NCI-H2029 treated with DMSO at 0.1 percent for 48 hours (cell line): Measurements from ENCODE around the gene DLGAP5.
A peak's percentile ranks its signal among the peaks of the same experiment; 100 is the strongest.

ENCODE experiments used
- DNase-seq: peaks from one replicate; lab custom pipeline; 2025; lab: John Stamatoyannopoulos, UW

Gene DLGAP5, protein sequence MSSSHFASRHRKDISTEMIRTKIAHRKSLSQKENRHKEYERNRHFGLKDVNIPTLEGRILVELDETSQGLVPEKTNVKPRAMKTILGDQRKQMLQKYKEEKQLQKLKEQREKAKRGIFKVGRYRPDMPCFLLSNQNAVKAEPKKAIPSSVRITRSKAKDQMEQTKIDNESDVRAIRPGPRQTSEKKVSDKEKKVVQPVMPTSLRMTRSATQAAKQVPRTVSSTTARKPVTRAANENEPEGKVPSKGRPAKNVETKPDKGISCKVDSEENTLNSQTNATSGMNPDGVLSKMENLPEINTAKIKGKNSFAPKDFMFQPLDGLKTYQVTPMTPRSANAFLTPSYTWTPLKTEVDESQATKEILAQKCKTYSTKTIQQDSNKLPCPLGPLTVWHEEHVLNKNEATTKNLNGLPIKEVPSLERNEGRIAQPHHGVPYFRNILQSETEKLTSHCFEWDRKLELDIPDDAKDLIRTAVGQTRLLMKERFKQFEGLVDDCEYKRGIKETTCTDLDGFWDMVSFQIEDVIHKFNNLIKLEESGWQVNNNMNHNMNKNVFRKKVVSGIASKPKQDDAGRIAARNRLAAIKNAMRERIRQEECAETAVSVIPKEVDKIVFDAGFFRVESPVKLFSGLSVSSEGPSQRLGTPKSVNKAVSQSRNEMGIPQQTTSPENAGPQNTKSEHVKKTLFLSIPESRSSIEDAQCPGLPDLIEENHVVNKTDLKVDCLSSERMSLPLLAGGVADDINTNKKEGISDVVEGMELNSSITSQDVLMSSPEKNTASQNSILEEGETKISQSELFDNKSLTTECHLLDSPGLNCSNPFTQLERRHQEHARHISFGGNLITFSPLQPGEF

DNA sequence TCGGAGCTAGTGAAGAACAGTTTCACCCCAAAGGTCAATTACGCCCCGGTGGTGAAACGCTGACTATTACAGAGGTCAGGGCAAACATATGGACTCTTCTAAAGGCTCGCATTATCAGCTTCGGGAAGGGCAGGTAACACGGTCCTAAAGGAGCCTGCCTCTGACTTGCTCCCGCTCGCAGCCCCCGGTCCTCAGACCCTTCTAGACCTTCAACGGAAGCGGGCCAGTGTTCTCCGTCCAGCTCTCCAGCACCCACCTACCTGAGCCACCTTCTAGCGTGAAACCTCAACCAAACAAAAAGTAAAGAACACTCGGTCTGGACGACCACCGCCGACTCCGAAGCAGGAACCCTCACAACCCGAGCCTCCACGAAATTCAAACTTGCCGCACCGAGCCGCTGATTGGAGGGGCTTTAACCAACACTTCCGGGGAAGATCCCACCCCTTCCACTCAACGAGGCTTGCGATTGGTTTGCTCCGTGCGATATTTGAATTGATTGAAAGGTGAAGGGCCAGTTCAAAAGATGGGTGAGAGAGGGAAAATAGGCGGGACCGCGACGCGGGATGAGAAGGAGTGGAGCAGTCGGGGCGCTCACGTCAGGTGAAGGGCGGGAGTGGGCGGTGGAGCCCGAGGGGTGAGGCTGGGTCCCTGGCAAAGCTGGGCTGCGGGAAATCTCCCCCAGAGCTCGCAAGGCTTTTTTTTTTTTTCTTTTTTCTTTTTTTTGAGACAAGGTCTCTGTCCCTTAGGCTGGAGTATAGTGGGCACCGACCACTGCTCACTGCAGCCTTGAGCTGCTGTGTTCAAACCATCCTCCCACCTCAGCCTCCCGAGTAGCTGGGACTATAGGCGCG is at the start of gene DLGAP5:
Gene DLGAP5, minus strand, starts transcription at position 383 of the 851 bp plus-strand sequence. CDS start 2,406 bp downstream, outside the sequence.
- peak; percentile 99 for DNase-seq

DNA sequence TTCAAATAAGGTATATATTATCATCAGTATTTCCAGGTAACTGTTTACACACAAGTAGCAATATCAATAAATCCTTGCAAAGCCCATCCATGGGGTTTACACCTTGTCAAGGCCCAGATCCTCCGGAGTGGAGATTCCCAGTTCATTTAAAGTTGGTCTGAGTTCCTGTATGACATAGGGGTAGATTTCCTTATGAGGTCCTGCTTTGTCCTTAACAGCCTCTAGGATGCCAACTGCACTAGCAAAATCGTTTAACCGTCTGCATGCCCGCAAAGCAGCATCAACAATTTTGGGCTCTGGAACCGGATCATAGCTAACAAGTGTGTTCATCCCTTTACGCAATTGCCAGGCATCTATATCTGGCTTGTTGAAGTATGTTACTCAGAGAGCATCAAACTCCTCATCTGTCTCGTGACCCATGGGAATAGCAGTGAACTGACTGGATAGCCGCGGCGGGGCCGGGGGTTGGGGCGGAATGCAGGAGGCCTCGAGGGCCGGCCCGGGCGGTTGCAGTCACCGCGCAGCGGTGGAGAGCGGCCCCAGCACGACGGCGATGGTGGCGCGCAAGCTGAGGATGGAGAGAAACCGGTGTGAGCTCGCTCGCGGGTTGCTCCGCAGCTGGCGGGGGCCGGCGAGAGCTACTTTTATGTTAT is 49.3 kb upstream of the DLGAP5 start:
- no peak for DNase-seq

DNA sequence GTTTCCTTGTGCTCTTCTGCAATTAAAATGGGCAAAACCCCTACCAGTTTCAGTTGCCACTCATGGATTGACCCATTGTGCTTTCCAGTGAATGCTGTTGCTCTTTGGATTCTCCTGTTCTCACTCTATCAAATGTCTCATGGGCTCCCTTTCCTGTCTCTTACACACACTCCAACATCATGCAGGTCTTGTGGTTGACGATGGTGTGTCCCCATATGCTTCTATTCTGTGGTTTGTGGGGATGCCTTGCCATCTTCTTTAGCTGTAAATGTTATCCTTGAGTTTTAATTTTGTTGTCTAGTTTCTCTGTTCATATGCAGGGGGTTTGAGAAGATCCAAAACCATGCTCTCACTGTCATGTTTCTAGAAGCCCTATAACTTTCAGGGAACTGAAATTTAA is 47.9 kb upstream of the DLGAP5 start:
- no peak for DNase-seq

DNA sequence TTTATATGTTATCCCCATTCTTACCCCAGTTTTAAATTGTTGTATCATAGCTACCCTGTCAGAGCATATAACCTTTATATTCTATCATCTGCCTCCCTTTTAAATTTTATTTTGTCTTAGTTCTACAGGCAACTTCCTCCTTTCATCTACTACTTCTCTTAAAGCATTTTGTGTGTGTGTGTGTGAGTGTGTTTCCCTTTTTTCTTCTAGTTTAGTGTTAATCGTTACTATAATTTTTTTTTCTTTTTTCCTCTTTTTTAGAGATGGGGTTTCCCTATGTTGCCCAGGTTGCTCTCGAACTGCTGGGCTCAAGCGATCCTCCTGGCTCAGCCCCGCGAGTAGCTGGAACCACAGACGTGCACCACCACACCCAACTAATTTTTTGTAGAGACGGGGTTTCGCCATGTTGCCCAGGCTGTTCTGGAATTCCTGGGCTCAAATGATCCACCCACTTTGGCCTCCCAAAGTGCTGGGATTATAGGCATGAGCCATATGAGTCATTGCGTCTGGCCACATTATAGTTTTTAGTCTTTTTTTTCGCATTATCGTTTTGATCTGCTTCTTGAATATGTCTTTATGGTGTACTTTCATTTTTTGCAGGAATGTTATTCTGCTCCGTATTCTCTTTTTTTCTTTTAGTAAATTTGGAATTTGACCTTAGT is 46.8 kb upstream of the DLGAP5 start:
- no peak for DNase-seq

DNA sequence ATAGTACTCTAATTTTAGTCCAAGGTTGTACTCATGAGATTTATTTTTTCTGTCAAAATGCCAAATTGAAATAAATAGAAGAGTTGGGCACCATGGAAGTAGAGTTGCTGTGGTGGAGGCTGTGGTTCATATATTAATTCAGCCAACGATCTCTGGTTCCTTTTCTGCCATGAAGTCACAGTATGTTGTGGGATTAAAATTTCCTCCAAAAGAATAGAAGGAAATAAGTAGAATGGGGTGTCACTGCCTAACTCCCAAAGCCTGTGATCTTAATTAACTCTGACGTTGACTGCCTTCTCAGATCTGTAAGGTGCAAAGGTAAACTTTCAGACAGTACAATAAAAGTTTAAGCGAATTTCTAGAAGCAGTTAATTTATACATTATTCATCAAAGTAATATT is 42.2 kb upstream of the DLGAP5 start:
- no peak for DNase-seq

DNA sequence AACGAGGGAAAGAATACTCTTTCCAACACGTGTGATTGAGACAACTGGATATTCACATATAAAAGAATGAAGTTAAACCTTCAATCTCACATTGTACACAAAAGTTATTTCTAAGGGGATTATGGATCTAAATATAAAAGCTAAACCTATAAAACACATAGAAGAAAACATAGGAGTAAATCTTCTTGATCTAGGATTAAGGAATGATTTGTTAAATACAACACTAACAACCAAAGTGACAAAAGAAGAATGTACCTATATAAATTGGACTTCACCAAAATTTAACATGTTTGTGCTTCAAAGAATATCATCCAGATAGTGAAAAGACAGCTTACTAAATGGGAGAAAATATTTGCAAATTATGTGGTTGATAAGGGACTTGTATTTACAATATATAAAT is 36.9 kb upstream of the DLGAP5 start:
- DNase-seq: no peak

DNA sequence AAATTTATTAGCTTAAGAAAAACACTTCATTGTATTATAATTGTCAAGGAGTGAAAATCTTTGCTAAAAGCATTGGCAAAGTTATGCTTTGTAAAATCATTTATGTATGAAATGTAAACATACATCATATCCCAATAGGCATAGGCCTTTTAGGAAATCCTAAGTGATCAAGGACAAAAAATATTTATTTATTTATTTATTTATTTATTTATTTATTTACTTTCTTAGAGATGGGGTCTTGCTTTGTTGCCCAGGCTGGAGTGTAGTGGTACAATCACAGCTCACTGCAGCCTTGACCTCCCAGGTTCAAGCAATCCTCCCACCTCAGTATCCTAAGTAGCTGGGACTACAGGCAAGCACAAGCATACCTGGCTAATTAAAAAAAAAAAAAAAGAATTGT is 32.0 kb upstream of the DLGAP5 start:
- DNase-seq: no peak

DNA sequence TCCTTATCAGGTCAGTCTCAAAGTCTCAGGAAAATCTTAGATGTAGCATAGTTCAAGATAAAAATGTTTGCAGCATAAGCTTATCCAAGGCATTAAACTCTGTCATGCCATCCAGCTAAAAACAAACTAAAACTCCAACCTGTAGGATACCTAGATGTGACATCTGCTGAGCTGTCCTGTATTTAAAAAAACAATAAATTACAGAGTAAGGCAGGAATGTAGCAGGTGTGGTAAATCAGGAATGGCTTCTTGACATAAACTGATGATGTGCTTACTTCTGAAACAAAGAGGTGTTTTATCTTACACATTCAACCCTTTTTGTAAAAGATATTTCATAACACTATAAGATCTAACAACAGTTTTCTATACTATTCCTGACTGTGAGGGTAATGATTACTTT is 30.6 kb upstream of the DLGAP5 start:
- no peak for DNase-seq

DNA sequence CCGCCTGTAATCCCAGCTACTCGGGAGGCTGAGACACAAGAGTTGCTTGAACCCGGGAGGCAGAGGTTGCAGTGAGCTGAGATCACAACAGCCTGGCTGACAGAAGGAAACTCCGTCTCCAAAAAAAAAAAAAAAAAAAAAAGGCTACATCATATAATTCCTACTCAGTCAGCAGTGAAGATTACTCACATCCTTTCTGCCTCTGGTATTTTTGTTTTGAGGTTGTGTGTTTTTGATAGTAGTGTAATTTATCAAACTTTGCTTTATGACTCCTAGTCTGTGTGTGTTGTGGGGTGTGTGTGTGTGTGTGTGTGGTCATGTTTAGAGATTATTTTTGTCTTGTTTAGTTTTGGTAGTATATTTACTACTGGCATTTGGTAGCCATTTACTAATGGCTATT is 29.8 kb upstream of the DLGAP5 start:
- DNase-seq: no peak

DNA sequence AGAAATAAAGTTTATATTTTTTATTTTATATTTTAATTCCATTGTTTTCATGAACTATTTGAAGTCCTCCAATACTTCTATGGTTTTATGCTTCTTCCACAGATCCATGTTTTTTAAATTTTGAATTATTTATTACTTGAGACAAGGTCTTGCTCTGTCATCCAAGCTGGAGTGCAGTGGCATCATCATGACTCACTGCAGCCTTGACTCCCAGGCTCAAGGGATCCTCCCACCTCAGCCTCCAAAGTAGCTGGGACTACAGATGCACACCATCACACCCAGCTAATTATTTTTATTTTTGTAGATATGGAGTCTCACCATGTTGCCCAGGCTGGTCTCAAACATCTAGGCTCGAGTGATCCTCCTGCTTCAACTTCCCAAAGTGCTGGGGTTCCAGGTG is 28.8 kb upstream of the DLGAP5 start:
- DNase-seq: no peak

DNA sequence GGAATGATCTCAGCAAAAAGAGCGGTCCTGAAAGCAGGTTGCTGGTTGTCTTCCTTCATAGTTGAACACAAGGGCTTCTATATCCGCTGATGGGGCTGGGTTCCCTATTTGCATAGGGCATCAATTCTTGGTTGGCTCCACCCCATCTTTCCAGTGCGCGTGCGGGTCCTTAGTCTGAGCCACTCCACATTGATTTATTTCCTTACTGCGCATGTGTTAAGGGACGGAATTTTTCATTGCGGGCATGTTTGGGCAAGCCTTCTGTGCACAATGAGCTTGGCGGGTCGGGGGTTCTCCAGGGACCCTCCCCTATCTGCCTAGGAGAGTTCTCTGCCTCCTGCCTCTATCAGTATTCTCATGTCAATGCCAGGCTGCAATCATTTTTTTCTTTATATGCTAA is 21.2 kb upstream of the DLGAP5 start:
- peak; percentile 18 for DNase-seq

DNA sequence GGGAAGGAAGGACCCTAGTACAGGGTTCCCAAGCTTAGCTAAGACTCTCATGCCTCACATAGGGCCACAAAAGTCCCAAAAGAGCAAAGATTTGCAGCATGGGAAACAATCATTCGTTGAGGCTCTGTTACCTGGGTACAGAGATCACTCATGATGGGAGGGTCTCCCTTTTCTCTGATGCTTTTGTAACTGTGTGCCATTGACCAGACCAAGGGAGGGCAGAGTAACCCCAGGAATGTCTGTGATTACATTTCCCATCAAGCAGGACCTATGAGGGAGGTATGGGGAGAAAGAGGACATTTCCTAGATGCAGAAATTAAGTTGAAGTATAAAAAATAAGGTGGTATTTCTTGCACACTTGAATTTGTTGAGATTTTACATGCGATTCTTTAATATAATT is 16.4 kb upstream of the DLGAP5 start:
- DNase-seq: no peak

DNA sequence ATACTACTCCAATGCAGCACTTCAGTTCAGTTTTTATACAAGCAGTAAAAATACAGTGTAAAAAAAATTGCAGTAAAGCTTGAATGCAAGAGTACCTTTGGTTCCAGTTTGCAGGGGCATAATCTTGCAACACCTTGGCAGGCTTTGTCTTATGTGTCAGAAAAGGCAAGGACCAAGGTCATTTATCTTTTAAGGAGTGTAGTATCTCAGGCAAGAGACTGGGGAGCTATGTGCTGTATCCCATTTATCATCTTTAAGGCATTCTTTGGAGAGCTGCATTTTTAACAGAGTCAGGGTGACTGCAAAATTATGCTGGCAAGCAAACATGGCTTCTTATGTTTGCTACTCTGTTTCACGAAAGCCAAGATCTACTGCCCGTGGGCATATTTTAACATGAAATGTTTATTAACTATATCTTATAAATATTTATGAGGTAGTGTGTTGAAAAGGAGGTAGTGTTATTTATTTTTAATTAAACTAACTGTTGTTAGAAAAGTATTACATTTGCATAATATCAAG is 14.8 kb upstream of the DLGAP5 start:
- DNase-seq: no peak

DNA sequence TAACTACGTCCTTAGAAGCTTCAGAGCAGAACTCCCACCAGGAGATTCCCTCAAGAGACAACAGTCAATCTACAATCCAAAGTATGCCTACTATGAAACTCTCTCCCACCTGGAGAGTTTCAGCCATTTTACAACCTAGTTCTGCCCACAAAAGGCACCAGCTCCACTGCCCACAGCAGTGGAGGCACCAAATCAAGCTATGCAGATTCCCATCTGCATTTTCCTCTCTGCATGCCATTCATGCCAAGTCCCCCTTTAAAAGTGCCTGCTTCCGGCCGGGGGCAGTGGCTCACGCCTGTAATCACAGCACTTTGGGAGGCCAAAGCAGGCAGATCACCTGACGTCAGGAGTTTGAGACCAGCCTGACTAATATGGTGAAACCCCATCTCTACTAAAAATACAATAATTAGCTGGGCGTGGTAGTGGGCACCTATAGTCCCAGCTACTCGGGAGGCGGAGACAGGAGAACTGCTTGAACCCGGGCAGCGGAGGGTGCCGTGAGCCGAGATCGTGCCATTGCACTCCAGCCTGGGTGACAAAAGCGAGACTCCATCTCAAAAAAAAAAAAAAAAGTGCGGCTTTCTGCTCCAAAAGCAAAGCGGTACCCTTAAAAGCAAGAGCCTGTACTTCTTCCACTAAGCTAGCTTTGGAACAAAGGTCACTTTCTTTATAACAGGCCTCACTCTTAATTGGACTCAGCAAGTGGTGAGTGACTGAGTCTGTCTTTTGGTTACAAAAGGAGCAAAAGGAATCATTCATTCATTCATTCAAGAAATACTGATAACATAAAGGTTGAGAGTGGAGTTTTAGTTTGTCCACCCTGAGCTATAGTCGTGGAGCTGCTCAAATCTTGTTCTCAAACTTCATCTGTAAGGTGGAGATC is 10.1 kb upstream of the DLGAP5 start:
- DNase-seq: no peak

DNA sequence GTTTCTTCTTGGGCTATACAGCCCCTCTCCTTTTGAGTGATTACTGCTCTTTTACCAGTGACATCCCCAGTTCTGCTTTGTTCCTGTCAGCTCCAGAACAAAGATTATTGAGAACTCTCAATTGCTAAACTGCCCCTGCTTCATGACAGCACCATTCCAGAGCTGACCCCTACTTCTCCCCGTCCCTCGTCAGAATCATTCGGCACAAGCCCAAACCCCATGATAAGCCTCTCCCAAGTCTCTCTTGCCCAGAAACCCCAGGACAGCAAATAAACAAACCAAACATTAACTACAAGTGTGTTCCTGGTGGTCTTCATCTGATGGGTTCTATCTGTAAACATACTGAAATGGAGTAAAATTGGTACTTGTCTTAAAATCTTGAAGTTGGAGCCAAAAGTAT is 9.3 kb upstream of the DLGAP5 start:
- DNase-seq: no peak

DNA sequence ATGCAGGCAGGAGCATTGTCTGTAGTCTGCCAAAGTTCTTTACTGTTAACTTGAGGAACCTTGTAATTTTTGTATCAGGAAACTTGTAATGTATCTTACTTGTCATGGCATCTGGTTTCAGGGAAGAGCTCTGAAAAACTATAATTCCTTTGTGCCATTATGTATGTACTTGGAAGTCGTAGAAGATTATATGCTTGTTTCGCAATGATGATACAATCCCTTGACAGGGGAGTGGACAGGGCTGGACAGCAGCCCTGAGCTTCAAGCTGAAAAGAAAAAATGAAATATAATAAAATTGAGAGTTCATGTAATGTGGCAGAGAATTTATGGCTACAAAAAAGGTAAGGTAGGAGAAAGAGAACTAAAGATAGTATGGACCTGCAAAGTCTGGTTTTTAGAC is 7.4 kb upstream of the DLGAP5 start:
- DNase-seq: no peak

DNA sequence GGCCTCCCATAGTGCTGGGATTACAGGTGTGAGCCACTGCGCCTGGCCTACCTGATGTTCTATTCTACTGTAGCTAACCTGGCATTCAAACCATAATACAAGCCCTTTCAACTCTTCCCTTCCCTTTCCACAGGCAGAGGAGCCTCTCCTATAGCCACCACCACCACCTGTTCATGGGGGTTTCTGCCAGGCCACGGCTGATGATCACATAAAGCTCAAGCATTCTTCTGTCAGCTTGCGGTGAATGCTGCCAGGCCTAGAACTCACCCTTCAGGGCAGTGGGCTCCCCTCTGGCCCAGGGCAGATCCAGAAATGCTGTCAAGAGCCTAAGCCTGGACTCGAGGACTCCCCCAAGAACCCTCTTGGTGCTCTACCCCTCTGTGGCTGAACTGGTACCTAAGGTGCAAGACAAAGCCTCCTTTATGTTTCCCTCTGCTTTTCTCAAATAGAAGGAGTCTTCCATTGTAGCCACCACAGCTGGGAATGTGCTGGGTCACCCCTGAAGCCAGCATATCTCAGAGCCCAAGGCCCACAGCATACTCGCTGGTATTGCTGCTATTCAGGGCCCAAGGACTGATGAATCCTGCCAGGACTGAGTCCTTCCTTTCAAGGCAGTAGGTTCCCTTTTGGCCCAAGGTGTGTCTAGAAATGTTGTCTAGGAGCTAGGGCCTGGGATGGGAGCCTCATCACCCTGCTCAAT is 3.4 kb upstream of the DLGAP5 start:
- no peak for DNase-seq

DNA sequence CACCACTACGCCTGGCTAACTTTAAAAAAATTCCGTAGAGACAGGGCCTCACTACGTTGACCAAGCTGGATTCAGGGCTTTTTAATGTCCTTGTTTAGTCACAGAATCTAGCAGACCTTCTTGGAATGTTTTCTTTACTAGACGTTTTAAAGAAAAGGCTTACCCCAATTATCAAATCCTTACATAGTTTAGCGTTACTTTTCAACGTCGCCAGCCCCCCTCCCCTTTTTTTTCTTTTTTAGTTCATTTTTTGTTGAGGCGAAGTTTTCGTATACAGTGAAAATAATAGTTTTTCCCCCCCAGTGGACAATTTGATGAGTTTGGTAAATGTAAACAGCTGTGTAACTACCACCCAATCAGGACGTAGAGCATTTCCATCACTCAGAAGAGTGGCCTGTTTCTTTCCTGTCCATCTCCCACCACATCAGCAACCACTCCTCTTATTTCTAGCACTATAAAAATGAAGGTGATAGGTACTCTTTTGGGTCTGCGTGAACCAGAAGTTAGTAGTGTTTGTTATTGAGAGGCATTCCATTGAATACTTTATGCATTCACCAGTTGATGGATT is 753 bp upstream of the DLGAP5 start:
- no peak for DNase-seq

DNA sequence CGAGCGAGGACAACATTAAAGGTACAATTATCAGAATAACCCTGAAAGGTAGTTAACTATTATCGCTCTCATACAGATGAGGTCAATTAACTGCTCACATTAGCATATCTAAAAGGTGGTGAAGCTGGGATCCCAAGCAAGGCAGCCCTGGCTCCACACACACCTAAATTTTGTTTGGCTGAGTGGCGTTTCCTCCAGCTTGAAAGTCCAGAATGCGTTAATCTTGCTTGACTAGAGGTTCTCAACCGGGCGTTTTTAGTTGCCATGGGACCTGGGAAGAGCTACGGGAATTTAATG is 531 bp downstream of the DLGAP5 start:
- DNase-seq: no peak
